GM12875 (cell line): ENCODE results near the gene FBXO27.
"Not testable (repeated sequence)": the region's sequence is repeated elsewhere in the genome, so short reads cannot be mapped to it uniquely, and the experiment has no call there.

Experiments used
- H3K4me3 ChIP-seq: one replicate; pipeline ENCODE4 v1.5.1; 2011; ENCODE audit warnings: low read depth, low read length, control low read depth
- TF ChIP-seq, protein P1 (sequence below): IDR thresholded peaks from 2 replicates; pipeline ENCODE4 v1.5.1; 2011; ENCODE audit warnings: low read depth, mild to moderate bottlenecking, control low read depth, inconsistent platforms, low read length, moderate library complexity, borderline replicate concordance; ENCODE audit not compliant: insufficient read depth

FBXO27 gene

DNA sequence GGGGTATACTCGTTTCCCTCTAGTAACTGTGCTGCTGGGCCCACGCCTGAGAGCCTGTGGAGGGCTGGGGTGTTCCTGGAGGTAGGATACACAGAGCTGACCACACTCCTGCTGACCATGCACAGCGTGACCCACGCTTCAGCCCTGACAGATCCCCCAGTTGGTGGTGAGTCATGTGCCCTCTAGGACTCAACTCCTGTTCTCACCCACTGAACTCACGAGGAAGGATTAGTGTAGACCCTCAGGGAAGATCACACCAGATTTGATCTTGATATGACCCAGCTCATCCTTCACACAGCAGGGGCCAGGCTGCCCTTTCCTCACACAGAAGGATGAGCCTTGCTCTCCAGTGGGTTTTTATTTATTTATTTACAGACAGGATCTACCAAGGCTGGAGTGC is 38.5 kb upstream of the FBXO27 start:
- TF ChIP-seq, protein P1, sequence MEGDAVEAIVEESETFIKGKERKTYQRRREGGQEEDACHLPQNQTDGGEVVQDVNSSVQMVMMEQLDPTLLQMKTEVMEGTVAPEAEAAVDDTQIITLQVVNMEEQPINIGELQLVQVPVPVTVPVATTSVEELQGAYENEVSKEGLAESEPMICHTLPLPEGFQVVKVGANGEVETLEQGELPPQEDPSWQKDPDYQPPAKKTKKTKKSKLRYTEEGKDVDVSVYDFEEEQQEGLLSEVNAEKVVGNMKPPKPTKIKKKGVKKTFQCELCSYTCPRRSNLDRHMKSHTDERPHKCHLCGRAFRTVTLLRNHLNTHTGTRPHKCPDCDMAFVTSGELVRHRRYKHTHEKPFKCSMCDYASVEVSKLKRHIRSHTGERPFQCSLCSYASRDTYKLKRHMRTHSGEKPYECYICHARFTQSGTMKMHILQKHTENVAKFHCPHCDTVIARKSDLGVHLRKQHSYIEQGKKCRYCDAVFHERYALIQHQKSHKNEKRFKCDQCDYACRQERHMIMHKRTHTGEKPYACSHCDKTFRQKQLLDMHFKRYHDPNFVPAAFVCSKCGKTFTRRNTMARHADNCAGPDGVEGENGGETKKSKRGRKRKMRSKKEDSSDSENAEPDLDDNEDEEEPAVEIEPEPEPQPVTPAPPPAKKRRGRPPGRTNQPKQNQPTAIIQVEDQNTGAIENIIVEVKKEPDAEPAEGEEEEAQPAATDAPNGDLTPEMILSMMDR = no peak
- H3K4me3 ChIP-seq = no peak overlapping the region

DNA sequence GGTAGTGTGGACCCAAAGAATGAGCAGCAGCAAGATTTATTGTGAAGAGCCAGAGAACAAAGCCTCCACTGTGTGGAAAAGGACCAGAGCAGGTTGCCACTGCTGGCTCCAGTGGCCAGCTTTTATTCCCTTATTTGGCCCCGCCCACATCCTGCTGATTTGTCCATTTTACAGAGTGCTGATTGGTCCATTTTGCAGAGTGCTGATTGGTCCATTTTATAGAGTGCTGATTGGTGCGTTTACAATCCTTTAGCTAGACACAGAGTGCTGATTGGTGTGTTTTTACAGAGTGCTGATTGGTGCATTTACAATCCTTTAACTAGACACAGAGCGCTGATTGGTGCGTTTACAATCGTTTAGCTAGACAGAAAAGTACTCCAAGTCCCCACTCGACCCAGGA is 35.9 kb upstream of the FBXO27 start:
- not testable (repeated sequence) for H3K4me3 ChIP-seq

DNA sequence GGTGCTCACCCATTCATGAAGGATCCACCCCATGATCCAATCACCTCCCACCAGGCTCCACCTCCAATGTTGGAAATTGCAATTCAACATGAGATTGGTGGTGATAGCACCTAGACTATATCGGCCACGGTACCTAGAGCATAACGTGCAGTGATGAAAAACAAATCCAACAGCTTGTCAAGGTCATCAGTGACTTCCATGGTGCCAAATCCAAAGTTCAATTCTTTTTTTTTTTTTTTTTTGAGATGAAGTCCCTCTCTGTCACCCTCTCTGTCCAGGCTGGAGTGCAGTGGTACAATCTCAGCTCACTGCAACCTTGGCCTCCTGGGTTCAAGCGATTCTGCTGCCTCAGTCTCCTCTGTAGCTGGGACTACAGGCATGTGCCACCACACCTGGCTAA is 34.8 kb upstream of the FBXO27 start:
- H3K4me3 ChIP-seq = no peak overlapping the region
- TF ChIP-seq, protein P1 = no peak

- H3K4me3 ChIP-seq = no peak overlapping the region
- TF ChIP-seq, protein P1 = no peak
Observed at GRCh38 chr19:39065928-39066327, 33.6 kb upstream of the FBXO27 start.

DNA sequence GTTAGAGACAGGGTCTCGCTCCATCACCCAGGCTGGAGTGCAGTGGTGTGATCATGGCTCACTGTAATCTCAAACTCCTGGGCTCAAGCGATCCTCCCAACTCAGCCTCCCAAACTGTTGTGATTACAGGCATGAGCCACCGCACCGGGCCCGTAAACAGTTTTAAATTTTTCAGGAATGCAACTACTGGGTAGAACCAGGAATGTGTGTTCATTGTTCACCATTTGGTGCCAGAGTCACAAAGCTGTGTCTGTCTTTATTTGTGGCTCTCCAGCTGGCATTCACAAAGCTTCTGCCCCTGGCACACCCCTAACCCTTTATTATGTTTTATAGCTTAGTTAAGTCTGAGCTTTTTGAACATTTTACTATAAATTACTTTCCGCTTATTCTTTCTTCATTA is 32.1 kb upstream of the FBXO27 start:
- TF ChIP-seq, protein P1 = no peak
- no peak overlapping the region for H3K4me3 ChIP-seq

DNA sequence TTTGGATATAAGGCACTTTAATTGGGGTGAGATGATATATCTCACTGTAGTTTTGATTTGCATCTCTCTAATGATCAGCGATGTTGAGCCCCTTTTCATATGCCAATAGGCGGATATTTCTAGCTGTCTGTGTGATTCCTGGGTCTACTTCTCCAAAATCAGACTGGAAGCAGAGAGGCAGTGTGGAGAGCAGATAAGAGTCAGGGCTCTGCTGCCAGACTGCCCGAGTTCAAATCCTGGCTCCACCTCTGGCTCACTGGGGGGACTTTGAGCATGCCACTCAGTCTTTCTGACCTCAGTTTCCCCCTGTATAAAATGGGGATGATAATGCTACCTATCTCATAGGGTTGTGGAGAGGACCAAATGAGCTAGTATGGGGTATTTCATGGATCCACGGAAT is 27.8 kb upstream of the FBXO27 start:
- H3K4me3 ChIP-seq = no peak overlapping the region
- TF ChIP-seq, protein P1 = no peak

DNA sequence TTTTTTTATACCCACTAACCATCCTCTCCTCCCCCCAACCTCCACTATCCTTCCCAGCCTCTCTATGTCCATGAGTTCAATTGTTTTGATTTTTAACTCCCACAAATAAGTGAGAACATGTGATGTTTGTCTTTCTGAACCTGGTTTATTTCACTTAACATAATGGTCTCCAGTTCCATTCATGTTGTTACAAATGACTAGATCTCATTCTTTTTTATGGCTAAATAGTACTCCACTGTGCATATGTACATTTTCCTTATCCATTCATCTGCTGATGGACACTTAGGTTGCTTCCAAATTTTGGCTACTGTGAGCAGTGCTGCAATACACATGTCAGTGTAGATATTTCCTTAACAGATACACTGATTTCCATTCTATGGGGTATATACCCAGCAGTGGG is 27.0 kb upstream of the FBXO27 start:
- TF ChIP-seq, protein P1 = no peak
- no peak overlapping the region for H3K4me3 ChIP-seq

GRCh38 chr19:39057615-39058014 is 25.3 kb upstream of the FBXO27 start:
- TF ChIP-seq, protein P1 = no peak
- no peak overlapping the region for H3K4me3 ChIP-seq
